ENCODE results near the gene NMNAT3.

DNA sequence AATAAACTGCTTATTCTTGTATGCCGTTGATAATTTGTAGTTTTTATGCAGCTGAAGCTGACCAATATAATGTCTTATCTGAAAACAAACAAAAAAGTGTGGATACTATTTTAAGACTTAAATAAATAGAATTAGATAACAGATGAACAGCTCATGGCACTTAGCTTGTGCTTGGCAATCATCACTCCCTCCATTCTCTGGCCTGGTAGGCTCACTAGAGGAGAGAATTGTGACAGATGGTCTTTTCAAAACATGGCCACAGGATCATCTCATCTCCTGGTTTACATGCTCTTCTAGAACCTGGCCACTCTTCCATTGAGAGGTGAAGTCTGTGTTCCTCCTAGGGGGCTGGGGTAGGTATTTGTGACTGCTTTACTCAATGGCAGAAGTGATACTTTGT lies 79.8 kb downstream of the NMNAT3 start:
- TF ChIP-seq, protein P1, sequence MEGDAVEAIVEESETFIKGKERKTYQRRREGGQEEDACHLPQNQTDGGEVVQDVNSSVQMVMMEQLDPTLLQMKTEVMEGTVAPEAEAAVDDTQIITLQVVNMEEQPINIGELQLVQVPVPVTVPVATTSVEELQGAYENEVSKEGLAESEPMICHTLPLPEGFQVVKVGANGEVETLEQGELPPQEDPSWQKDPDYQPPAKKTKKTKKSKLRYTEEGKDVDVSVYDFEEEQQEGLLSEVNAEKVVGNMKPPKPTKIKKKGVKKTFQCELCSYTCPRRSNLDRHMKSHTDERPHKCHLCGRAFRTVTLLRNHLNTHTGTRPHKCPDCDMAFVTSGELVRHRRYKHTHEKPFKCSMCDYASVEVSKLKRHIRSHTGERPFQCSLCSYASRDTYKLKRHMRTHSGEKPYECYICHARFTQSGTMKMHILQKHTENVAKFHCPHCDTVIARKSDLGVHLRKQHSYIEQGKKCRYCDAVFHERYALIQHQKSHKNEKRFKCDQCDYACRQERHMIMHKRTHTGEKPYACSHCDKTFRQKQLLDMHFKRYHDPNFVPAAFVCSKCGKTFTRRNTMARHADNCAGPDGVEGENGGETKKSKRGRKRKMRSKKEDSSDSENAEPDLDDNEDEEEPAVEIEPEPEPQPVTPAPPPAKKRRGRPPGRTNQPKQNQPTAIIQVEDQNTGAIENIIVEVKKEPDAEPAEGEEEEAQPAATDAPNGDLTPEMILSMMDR (IDR thresholded peaks at IDR 0.05) = no peak
- TF ChIP-seq POLR2AphosphoS5 (IDR thresholded peaks at IDR 0.05) (no peak), POLR2A (IDR thresholded peaks at IDR 0.05) (no peak), EP300 (IDR thresholded peaks at IDR 0.05; ENCODE audit: low read depth) (no peak)

All from transverse colon (tissue), 4 donors.